ENCODE measurements around the gene SLC25A34.

The SLC25A34 gene

DNA sequence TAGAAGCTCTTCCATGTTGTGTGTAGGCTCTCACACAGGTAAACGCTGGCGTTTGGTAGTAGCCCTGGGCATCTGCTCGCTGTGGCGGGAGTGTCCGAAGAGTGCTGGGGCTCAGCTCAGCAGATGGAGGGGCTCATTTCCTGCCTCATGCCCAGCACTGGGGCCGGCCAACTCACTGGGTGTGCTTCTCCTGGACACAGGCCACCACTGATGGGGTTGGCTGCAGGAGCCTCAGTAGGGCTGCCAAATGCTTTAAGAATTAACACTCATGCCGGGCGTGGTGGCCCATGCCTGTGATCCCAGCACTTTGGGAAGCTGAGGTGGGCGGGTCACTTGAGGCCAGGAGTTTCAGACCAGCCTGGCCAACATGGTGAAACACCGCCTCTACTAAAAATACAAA, 50.5 kb downstream of the SLC25A34 start:
- no peak for DNase-seq

DNA sequence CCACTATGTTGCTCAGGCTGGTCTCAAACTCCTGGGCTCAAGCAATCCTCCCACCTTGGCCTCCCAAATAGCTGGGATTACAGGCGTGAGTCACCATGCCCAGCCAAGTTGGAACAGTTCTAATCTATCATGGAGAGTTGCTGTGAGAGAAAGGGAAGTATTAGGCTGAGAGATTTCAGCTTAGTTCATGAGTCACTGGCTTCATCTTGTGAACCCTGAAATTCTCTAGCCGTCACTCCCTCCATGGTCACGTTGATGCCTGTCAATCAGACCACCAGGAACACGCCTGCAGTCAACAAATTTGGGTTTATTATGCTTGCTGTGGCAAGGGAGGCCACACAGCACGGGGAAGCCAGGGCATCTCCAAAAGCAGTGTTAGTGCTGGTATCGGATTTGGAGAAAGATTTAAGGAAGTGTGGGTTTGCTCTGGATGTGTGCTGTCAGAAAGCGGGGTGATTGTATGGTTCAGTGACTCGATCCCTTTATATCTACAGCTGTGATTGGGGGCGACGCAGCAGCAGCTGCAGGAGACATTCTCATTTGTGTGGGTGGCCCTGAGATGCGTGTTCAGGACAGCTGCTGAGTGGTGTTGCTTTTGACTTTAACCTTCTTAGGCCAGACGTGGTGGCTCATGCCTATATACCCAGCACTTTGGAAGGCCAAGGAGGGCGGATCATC, 52.7 kb downstream of the SLC25A34 start:
- DNase-seq = no peak

Data from NCI-H146 (cell line).